ENCODE results near the gene ADAMTS12. TPM values are rescaled to one million over a fixed set of nuclear protein-coding genes. Genes with fewer than 3 reads are reported as not detected.

Gene ADAMTS12
- total RNA-seq, 2 experiments from 2014 or later: not detected

DNA sequence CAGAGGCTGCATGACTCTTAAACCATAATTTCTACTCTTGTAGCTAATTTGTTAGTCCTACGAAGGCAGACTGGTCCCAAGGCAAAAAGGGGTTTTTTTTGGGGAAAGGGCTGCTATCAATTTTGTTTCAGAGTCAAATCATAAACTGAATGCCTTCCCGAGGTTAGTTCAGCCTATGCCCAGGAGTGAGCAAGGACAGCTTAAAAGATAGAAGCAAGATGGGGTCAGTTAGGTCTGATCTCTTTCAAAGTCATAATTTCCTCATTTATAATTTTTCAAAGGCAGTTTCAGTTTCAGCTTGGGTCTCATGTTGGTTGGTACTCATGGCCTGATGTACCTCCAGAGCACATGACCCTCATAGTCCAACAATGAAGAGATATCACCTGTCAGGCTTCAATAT lies 36.5 kb upstream of the ADAMTS12 start:
- no peaks in the 10 kb centered on the region for H4K20me1 ChIP-seq (ENCODE audit: insufficient read depth, low read length)
- intact Hi-C loops (cut with micrococcal nuclease; ENCODE audit: unreplicated experiment): no loop called here
- no peaks in the 10 kb centered on the region for H3K4me1 ChIP-seq (ENCODE audit: insufficient read depth, low read length, poor library complexity, severe bottlenecking)
- CTCF ChIA-PET (ENCODE audit: unreplicated experiment): no interaction called here
- TF ChIP-seq EZH2phosphoT487 (IDR thresholded peaks at IDR 0.05; ENCODE audit: borderline replicate concordance, low read depth, low read length): no peak
- TF ChIP-seq, protein P1, sequence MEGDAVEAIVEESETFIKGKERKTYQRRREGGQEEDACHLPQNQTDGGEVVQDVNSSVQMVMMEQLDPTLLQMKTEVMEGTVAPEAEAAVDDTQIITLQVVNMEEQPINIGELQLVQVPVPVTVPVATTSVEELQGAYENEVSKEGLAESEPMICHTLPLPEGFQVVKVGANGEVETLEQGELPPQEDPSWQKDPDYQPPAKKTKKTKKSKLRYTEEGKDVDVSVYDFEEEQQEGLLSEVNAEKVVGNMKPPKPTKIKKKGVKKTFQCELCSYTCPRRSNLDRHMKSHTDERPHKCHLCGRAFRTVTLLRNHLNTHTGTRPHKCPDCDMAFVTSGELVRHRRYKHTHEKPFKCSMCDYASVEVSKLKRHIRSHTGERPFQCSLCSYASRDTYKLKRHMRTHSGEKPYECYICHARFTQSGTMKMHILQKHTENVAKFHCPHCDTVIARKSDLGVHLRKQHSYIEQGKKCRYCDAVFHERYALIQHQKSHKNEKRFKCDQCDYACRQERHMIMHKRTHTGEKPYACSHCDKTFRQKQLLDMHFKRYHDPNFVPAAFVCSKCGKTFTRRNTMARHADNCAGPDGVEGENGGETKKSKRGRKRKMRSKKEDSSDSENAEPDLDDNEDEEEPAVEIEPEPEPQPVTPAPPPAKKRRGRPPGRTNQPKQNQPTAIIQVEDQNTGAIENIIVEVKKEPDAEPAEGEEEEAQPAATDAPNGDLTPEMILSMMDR (conservative IDR thresholded peaks at IDR 0.05; ENCODE audit: low read length): no peak
- H3K9me2 ChIP-seq (ENCODE audit: insufficient read depth, low read length): no peaks in the 10 kb centered on the region
- H3K4me2 ChIP-seq (ENCODE audit: low read length): no peak overlapping the region
- no peak overlapping the region for H3K4me3 ChIP-seq (ENCODE audit: low read depth, low read length, poor library complexity, severe bottlenecking)
- no TSS peak for BruUV-seq (replicated peaks)
- no peak for DNase-seq (ENCODE audit: low spot score)
- no peaks in the 10 kb centered on the region for H3K79me2 ChIP-seq (ENCODE audit: insufficient read depth, low read depth, low read length)
- H3K36me3 ChIP-seq (ENCODE audit: insufficient read depth, low read length): no peaks in the 10 kb centered on the region
- POLR2A ChIA-PET: no interaction called here
- H3K27ac ChIP-seq (ENCODE audit: low read depth, low read length, poor library complexity, severe bottlenecking): no peak overlapping the region
- no peak overlapping the region for H2AFZ ChIP-seq (ENCODE audit: low read length)
- H3K9me3 ChIP-seq (ENCODE audit: low read length): no peaks in the 10 kb centered on the region

DNA sequence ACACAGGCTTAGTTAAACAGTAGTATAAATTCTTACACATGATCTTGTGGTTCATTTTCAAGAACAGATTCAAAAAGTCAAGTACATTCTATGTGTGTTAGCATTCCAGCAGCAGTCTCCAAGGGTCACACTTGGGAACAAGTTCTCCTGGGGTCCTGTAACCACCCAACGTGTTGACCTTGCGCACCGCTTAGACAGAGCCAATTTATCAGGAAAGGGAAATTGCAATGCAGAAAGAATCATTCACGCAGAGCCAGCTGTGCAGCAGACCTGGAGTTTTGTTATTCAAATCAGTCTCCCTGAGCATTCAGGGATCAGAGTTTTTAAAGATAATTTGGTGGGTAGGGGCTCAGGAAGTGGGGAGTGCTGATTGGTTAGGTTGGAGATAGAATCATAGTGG lies 35.9 kb upstream of the ADAMTS12 start:
- H3K4me2 ChIP-seq (ENCODE audit: low read length): no peak overlapping the region
- H3K4me1 ChIP-seq (ENCODE audit: insufficient read depth, low read length, poor library complexity, severe bottlenecking): no peaks in the 10 kb centered on the region
- POLR2A ChIA-PET: interaction anchor here (0.6 kb wide), 1 partner anchor 1160 kb away, joined by 3 read pairs; no protein-coding TSS in a partner anchor
- BruUV-seq (replicated peaks): no TSS peak
- H3K9me3 ChIP-seq (ENCODE audit: low read length): no peaks in the 10 kb centered on the region
- no peaks in the 10 kb centered on the region for H3K36me3 ChIP-seq (ENCODE audit: insufficient read depth, low read length)
- H3K9me2 ChIP-seq (ENCODE audit: insufficient read depth, low read length): no peaks in the 10 kb centered on the region
- DNase-seq (ENCODE audit: low spot score): no peak
- CTCF ChIA-PET (ENCODE audit: unreplicated experiment): no interaction called here
- no peak overlapping the region for H3K27ac ChIP-seq (ENCODE audit: low read depth, low read length, poor library complexity, severe bottlenecking)
- no peaks in the 10 kb centered on the region for H4K20me1 ChIP-seq (ENCODE audit: insufficient read depth, low read length)
- H3K4me3 ChIP-seq (ENCODE audit: low read depth, low read length, poor library complexity, severe bottlenecking): no peak overlapping the region
- TF ChIP-seq, protein P1 (conservative IDR thresholded peaks at IDR 0.05; ENCODE audit: low read length): no peak
- TF ChIP-seq EZH2phosphoT487 (IDR thresholded peaks at IDR 0.05; ENCODE audit: borderline replicate concordance, low read depth, low read length): no peak
- intact Hi-C loops (cut with micrococcal nuclease; ENCODE audit: unreplicated experiment): no loop called here
- no peaks in the 10 kb centered on the region for H3K79me2 ChIP-seq (ENCODE audit: insufficient read depth, low read depth, low read length)
- H2AFZ ChIP-seq (ENCODE audit: low read length): no peak overlapping the region

DNA sequence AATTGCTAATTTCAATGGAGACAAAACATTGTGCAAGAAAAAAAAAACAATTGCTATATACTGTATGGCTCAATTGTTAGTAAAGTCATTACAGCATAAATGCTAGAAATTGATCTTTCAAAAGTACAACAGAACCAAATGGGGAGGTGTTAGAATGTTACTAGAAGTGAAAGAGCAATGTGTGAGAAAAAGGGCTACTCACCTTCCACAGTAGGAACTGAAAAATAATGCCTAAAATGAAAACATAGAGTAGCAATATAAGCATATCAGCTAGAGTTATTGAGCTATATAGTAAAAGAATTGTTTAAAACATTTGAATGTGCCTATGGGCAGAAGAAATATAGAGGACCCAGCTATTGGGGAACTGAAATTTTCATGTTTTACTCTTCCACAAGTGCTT lies 33.5 kb upstream of the ADAMTS12 start:
- BruUV-seq (replicated peaks): no TSS peak
- Histone ChIP-seq H4K20me1 (ENCODE audit: insufficient read depth, low read length) (no peaks in the 10 kb centered on the region), H3K9me2 (ENCODE audit: insufficient read depth, low read length) (no peaks in the 10 kb centered on the region), H3K4me3 (ENCODE audit: low read depth, low read length, poor library complexity, severe bottlenecking) (no peak overlapping the region), H3K9me3 (ENCODE audit: low read length) (no peaks in the 10 kb centered on the region), H3K4me2 (ENCODE audit: low read length) (no peak overlapping the region), H3K27ac (ENCODE audit: low read depth, low read length, poor library complexity, severe bottlenecking) (no peak overlapping the region), H3K36me3 (ENCODE audit: insufficient read depth, low read length) (no peaks in the 10 kb centered on the region), H2AFZ (ENCODE audit: low read length) (no peak overlapping the region), H3K79me2 (ENCODE audit: insufficient read depth, low read depth, low read length) (no peaks in the 10 kb centered on the region), H3K4me1 (ENCODE audit: insufficient read depth, low read length, poor library complexity, severe bottlenecking) (no peaks in the 10 kb centered on the region)
- ChIA-PET POLR2A (no interaction called here), CTCF (ENCODE audit: unreplicated experiment) (no interaction called here)
- DNase-seq (ENCODE audit: low spot score): no peak
- intact Hi-C loops (cut with micrococcal nuclease; ENCODE audit: unreplicated experiment): no loop called here
- no peak for TF ChIP-seq EZH2phosphoT487 (IDR thresholded peaks at IDR 0.05; ENCODE audit: borderline replicate concordance, low read depth, low read length)
- TF ChIP-seq, protein P1 (conservative IDR thresholded peaks at IDR 0.05; ENCODE audit: low read length): no peak

All from OCI-LY7 (cell line).